Osteocyte (in vitro differentiated cells): Measurements from ENCODE around the gene HIF1AN. TPM values are rescaled to one million over a fixed set of nuclear protein-coding genes. Genes with fewer than 3 reads are reported as not detected.
A peak's percentile ranks its signal among the peaks of the same experiment; 100 is the strongest.

Experiments used
- DNase-seq: peaks from one replicate; pipeline ENCODE4 v3.0.0; 2021; ENCODE audit warnings: mixed read lengths; ENCODE audit not compliant: unreplicated experiment; ENCODE audit errors: extremely low spot score
- H3K27ac Mint-ChIP-seq: one replicate; pipeline ENCODE4 v1.8.0; 2021; ENCODE audit warnings: mild to moderate bottlenecking, mixed read lengths; ENCODE audit not compliant: unreplicated experiment
- H3K27me3 Mint-ChIP-seq: one replicate; pipeline ENCODE4 v1.8.0; 2021; ENCODE audit warnings: mixed read lengths; ENCODE audit not compliant: unreplicated experiment
- H3K36me3 Mint-ChIP-seq: one replicate; pipeline ENCODE4 v1.8.0; 2021; ENCODE audit warnings: mixed read lengths; ENCODE audit not compliant: unreplicated experiment
- H3K4me1 Mint-ChIP-seq: one replicate; pipeline ENCODE4 v1.8.0; 2021; ENCODE audit warnings: mixed read lengths; ENCODE audit not compliant: unreplicated experiment
- H3K4me3 Mint-ChIP-seq: one replicate; pipeline ENCODE4 v1.8.0; 2021; ENCODE audit warnings: mild to moderate bottlenecking, moderate library complexity, mixed read lengths; ENCODE audit not compliant: unreplicated experiment
- H3K9me3 Mint-ChIP-seq: one replicate; pipeline ENCODE4 v1.8.0; 2021; ENCODE audit warnings: mixed read lengths; ENCODE audit not compliant: unreplicated experiment
- total RNA-seq: library from RNA; stranded (reverse); gene quantifications from 2 replicates; pipeline ENCODE4 v1.2.1, GENCODE V29; 2021
- TF ChIP-seq, protein P1 (sequence below): fragments of 200-600 bp; sonication (generic); IDR thresholded peaks from 2 replicates; pipeline ENCODE4 v1.5.0; 2021; ENCODE audit warnings: antibody characterized with exemption, mild to moderate bottlenecking, moderate library complexity

Gene HIF1AN
- total RNA-seq, 1 donor from 2014 or later = 50.6 TPM

DNA sequence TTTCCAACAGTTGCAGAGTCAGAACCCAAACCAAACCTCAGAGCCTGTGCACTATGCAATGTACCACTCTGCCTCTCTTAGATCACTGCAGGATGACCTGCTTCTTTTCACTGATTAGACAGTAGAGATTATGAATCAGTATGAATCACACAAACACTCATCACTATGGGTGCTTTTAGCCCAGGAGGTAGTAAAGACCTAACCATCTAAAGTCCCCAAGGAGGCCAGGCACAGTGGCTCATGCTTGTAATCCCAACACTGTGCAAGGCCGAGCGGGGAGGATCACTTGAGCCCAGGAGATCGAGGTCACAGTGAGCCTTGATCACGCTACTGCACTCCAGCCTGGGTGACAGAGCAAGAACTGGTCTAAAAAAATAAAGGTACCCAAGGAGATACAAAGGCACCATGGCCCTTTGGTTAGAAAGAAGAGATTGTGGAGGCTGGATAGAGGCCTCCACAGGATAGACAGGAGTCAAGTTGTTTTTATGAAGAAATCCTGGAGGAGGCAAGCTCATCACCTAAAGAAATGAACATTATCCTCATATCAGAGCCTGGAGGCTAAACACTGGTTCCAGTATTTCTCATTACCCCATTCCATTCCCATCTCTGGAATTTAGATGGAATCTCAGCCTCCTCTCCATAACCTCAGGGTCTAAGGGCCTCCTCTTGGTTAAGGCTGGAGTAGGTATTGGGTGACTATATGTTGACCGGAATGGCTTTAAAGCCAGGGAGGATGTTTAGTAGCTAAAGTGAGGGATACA, 29.0 kb upstream of the HIF1AN start:
- Mint-ChIP-seq H3K27ac (no peak overlapping the region), H3K36me3 (peaks cover 23% of the 10 kb centered on the region), H3K27me3 (no peaks in the 10 kb centered on the region), H3K9me3 (no peaks in the 10 kb centered on the region), H3K4me1 (peaks cover 38% of the 10 kb centered on the region), H3K4me3 (no peak overlapping the region)
- TF ChIP-seq, protein P1, sequence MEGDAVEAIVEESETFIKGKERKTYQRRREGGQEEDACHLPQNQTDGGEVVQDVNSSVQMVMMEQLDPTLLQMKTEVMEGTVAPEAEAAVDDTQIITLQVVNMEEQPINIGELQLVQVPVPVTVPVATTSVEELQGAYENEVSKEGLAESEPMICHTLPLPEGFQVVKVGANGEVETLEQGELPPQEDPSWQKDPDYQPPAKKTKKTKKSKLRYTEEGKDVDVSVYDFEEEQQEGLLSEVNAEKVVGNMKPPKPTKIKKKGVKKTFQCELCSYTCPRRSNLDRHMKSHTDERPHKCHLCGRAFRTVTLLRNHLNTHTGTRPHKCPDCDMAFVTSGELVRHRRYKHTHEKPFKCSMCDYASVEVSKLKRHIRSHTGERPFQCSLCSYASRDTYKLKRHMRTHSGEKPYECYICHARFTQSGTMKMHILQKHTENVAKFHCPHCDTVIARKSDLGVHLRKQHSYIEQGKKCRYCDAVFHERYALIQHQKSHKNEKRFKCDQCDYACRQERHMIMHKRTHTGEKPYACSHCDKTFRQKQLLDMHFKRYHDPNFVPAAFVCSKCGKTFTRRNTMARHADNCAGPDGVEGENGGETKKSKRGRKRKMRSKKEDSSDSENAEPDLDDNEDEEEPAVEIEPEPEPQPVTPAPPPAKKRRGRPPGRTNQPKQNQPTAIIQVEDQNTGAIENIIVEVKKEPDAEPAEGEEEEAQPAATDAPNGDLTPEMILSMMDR = no peak
- DNase-seq = no peak

GRCh38 chr10:100507357-100507732, 28.4 kb upstream of the HIF1AN start:
- Mint-ChIP-seq H3K9me3 (no peaks in the 10 kb centered on the region), H3K36me3 (peaks cover 19% of the 10 kb centered on the region), H3K27me3 (no peaks in the 10 kb centered on the region), H3K4me3 (no peak overlapping the region), H3K4me1 (peaks cover 38% of the 10 kb centered on the region), H3K27ac (no peak overlapping the region)
- DNase-seq = no peak
- TF ChIP-seq, protein P1 = no peak

- Mint-ChIP-seq H3K4me3 (no peak overlapping the region), H3K4me1 (peaks cover 30% of the 10 kb centered on the region), H3K27me3 (no peaks in the 10 kb centered on the region), H3K9me3 (no peaks in the 10 kb centered on the region), H3K27ac (no peak overlapping the region), H3K36me3 (peaks cover 20% of the 10 kb centered on the region)
- TF ChIP-seq, protein P1 = no peak
- no peak for DNase-seq
Observed at GRCh38 chr10:100508266-100508665, 27.5 kb upstream of the HIF1AN start.

GRCh38 chr10:100508691-100509150, 27.0 kb upstream of the HIF1AN start:
- H3K4me3 Mint-ChIP-seq = no peak overlapping the region
- no peak overlapping the region for H3K27ac Mint-ChIP-seq
- no peaks in the 10 kb centered on the region for H3K27me3 Mint-ChIP-seq
- TF ChIP-seq, protein P1 = peak; percentile 79
- H3K36me3 Mint-ChIP-seq = peaks cover 20% of the 10 kb centered on the region
- no peak for DNase-seq
- H3K4me1 Mint-ChIP-seq = peaks cover 28% of the 10 kb centered on the region
- H3K9me3 Mint-ChIP-seq = no peaks in the 10 kb centered on the region

DNA sequence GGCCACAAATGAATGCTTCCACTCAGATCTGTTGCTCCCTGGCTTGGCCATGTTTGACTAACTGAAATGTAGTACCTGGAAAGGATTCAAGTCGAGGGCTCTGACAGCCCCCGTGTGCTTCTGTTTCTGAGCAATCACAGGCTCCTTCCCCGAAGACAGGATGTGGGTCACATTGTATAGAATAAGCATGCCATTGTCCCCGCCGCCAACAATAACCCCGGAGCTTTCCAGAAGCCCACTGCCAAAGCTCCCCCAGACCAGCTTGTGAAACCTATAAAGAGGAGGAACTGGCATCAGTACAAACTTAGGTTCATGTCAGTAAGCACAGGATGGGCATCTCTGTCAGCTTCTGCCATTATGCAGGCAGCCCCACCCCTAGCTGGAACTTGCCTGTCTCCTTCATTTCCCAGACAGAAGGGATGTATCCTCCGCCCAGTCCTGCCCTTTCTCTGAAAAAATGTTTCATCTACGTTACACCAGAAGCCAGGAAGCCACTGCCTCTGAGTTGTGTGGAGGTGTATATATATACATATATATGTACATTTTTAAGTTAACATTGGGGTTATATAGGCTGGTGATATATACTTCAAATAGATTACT, 26.4 kb upstream of the HIF1AN start:
- Mint-ChIP-seq H3K4me3 (no peak overlapping the region), H3K27me3 (no peaks in the 10 kb centered on the region), H3K27ac (no peak overlapping the region), H3K36me3 (peaks cover 20% of the 10 kb centered on the region), H3K9me3 (no peaks in the 10 kb centered on the region), H3K4me1 (peaks cover 22% of the 10 kb centered on the region)
- TF ChIP-seq, protein P1 = no peak
- DNase-seq = no peak
